GM12892 (cell line): Measurements from ENCODE around the gene TMEM86A.

Source experiments
- POLR2A ChIP-seq: IDR thresholded peaks from 2 replicates; pipeline ENCODE4 v1.6.1; 2011; ENCODE audit warnings: low read depth, low read length, control low read depth
- POLR2AphosphoS5 ChIP-seq: IDR thresholded peaks from 2 replicates; pipeline ENCODE4 v1.6.1; 2011; ENCODE audit warnings: low read depth, low read length, control low read depth
- TAF1 ChIP-seq: IDR thresholded peaks from 2 replicates; pipeline ENCODE4 v1.6.1; 2011; ENCODE audit warnings: low read depth, mild to moderate bottlenecking, control low read depth, low read length, borderline replicate concordance

DNA sequence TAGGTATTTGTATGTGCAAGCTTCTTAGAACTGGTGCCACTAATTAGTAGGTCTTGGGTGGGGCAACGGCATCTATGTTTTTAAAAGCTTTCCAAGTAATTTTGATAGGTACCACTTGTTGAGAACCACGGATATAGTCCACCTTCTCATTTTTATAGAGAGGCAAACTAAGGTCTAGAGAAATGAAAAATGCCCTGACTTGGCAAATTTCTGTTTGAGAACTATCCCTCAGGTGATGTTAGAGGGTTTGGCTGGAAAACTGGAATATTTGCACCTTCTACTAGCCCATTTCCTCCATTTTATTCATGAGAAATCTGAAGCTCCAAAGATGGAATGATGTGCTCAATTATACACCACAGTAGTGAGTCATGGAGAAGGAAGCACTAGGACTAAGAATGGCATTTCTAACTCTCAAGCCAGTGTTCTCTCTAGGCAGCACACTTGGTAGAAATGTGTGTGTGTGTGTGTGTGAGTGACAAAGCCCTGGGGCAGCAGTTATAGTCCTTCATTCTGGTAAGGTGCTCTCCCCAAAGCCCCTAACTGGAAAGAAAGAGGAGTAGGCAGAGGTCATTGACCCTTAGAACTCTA is 1.8 kb upstream of the TMEM86A start:
- TF ChIP-seq TAF1 (no peak), POLR2A (no peak), POLR2AphosphoS5 (no peak)
